ENCODE measurements around the gene TMEM120B.

DNA sequence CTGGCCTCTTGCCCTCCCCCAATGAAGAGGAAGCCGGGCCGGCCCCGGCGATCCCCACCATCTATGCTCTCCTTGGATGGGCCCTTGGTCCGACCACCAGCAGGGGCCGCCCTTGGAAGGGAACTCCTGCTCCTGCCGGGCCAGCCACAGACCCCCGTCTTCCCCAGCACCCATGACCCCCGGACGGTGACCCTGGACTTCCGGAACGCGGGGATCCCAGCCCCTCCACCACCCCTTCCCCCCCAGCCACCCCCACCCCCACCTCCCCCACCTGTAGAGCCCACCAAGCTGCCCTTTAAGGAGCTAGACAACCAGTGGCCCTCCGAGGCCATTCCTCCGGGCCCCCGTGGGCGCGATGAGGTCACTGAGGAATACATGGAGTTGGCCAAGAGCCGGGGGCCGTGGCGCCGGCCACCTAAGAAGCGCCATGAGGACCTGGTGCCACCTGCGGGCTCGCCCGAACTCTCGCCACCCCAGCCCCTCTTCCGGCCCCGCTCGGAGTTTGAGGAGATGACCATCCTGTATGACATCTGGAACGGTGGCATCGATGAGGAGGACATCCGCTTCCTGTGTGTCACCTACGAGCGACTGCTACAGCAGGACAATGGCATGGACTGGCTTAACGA is 110.7 kb downstream of the TMEM120B start:
- TF ChIP-seq CTCF (conservative IDR thresholded peaks at IDR 0.05; ENCODE audit: low read depth, low read length) (peak; percentile 15; the same call in 1 of the 2 replicates), EZH2 (IDR thresholded peaks at IDR 0.05; ENCODE audit: low read length, unreplicated experiment) (no peak), EZH2phosphoT487 (IDR thresholded peaks at IDR 0.05; ENCODE audit: borderline replicate concordance, low read length) (no peak)
